Kidney capillary endothelial cell (primary cell): ENCODE data around the gene SNX27.
A peak's percentile ranks its signal among the peaks of the same experiment; 100 is the strongest.
"Not testable (repeated sequence)": the region's sequence is repeated elsewhere in the genome, so short reads cannot be mapped to it uniquely, and the experiment has no call there.

Experiments
- DNase-seq: peaks from one replicate; pipeline ENCODE4 v3.0.0-alpha.2; 2018; ENCODE audit warnings: low spot score

The SNX27 gene

DNA sequence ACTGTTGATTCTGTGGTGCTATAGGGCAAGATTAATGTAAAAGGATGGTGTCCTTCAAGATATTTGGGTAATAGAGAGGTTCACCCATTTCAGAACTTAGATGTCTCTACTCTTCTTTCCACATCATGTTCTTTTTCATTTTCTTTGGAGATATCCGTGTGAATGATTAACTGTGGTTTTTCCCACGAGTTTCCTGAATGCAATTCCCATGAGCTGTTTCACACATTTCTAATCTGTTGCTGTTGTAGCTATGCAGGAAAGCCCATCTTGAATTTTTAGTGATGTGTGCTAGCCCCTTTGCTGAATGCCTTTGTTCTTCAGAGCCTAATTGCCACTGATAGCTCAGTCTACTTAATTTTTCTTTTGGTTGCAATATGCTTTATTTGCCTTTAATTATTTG lies 27.6 kb downstream of the SNX27 start:
- no peak for DNase-seq

- no peak for DNase-seq
Observed at GRCh38 chr1:151641229-151641628, 29.4 kb downstream of the SNX27 start.

DNA sequence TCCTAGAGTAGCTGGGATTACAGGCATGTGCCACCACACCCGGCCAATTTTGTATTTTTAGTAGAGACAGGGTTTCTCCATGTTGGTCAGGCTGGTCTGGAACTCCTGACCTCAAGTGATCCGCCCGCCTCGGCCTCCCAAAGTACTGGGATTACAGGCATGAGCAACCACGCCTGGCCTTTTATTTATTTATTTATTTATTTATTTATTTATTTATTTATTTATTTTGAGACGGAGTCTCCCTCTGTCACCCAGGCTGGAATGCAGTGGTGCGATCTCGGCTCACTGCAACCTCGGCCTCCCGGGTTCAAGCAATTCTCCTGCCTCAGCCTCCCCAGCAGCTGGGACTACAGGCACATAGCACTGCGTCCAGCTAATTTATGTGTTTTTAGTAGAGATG lies 31.2 kb downstream of the SNX27 start:
- not testable (repeated sequence) for DNase-seq

DNA sequence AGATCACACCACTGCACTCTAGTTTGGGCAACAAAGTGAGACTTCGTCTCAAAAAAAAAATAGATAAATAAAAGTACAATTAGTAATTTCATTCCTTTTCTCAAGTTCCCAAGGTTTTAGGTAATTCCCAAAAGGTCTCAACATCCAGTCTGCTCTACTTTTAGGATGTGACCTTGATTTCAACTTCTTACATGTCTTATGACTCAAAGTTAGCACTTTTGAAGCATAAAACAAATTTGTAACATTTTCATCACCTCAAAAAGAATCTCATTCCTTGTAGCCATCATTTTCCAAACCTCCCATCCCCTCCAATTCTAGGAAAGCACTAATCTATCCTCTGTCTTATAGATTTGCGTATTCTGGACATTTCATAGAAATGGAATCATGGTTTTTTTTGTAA lies 32.2 kb downstream of the SNX27 start:
- no peak for DNase-seq

DNA sequence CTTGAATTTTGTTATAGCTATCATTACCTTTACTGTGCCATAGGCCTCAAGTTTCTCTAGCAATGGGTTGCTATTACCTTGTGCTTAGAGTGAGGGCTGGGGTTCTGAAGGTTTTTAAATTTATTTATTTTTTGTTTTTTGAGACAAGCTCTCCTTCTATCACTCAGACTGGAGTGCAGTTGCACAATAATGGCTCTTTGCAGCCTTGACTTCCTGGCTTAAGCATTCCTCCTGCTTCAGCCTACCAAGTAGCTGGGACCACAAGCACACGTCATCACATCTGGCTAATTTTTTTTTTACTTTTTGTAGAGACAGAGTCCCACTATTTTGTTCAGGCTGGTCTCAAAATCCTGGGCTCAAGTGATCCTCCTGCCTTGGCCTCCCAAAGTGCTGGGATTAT lies 41.5 kb downstream of the SNX27 start:
- DNase-seq: no peak

DNA sequence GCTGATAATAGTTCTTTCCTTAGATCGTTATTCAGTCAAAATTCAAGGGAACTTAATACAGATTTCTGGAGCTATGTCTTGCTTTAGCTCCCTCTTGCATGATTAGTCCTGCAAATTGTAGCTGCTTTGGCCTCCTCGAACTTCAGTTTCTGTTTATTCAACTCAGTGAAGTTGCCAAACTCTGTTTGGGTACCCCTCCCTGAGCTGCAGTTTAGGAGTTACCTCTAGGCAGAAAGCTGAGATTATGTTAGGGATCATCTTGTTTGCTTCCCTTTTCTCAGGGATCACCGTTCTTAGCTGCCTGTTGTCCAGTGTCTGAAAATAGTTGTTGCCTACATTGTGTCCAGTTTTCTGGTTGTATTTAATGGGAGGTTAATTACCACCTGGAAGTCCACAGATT lies 43.5 kb downstream of the SNX27 start:
- no peak for DNase-seq

DNA sequence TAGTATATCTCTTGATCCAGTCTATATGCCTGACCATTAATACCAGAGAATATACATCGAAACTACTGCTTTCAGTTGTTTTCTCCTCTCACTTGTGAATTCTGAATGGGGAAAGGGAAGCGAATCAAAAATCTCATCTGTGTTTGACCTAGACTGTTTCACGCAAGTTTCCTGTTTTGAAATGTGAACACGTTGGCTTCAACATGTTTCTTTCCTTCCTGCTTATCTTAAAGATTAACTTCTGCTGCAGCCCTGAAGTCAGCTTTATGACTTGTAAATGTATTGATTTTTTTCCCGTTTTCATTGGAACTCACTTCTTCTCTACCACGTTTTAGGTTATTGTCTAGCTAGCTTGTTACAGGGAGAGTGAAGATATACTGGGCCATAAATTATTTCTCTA lies 49.9 kb downstream of the SNX27 start:
- DNase-seq: no peak

DNA sequence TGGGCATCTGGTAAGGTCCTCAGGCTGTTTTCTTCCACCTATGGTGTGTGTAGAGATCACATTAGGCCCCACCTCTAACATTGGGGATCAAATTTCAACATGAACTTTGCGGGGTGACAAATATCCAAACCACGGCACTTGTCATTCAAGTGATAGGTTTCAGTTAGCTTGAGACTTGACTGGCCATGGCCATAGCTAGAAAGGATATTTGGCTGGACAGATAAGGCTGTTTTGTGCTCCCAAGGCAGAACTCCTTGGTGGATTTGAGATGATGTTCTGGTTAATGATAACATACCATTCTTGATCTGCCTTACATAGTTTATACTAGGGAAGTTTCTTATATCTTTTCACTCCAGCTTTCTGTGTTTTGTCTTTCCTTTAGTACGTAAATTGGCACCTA lies 56.2 kb downstream of the SNX27 start:
- DNase-seq: no peak

DNA sequence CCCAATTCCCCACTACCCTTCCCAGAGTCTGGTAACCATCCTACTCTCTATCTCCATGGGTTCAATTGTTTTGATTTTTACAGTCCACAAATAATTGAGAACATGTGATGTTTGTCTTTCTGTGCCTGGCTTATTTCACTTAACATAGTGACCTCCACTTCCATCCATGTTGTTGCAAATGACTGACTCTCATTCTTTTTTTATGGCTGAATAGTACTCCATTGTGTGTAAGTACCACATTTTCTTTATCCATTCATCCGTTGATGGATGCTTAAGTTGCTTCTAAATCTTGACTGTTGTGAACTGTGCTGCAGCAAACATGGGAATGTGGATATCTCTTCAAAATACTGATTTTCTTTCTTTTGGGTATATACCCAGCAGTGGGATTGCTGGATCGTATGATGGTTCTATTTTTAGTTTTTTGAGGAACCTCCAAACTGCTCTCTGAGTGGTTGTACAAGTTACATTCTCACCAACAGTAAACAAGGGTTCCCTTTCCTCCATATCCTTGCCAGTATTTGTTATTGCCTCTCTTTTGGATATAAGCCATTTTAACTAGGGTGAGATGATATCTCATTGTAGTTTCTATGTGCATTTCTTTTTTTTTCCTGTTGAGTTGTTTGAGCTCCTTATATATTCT lies 58.3 kb downstream of the SNX27 start:
- not testable (repeated sequence) for DNase-seq

DNA sequence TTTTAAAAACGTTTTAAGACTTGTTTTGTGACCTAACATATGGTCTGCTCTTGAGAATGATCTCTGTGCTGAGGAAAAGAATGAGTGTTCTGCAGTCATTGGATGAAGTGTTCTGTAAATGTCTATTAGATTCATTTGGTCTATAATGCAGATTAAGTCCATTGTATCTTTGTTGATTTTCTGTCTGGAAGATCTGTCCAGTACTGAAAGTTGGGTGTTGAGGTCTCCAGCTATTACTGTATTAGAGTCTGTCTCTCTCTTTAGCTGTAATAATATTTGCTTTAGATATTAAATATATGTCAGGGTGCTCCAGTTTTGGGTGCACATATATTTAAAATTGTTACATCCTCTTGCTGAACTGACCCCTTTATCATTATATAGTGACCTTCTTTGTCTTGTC lies 61.6 kb downstream of the SNX27 start:
- DNase-seq: no peak

GRCh38 chr1:151680391-151680790 lies 68.5 kb downstream of the SNX27 start:
- no peak for DNase-seq

DNA sequence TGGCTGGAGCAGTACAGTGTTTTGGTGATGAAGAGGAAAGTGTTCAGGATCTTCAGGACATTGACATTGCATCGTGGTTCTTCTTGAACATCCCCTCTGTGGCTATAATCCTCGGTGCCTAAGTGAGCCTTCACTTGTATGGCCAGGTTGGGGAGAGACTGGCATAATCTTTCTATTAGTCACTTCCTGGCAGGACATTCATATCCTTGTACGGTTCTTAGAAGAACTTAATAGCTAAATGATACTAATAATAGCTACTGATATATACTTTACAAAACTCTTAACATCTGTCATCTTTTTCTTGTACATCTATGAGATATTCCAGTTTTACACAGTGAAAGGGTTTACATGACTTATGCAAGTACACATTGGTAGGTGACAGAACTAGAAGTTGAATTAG lies 69.0 kb downstream of the SNX27 start:
- DNase-seq: peak; percentile 94

- no peak for DNase-seq
Observed at GRCh38 chr1:151681923-151682322, 70.1 kb downstream of the SNX27 start.

DNA sequence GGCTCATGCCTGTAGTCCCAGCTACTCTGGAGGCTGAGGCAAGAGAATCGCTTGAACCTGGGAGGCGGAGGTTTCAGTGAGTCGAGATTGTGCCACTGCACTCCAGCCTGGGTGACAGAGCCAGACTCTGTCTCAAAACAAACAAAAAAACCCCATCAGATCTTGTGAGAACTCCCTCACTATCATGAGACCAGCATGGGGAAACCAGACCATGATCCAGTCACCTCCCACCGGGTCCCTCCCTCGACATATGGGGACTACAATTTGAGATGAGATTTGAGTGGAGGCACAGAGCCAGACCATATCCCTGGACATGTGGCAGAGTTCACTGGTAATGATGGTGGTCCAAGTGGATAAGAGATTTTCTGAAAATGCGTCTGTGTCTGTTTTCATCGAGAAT lies 71.1 kb downstream of the SNX27 start:
- not testable (repeated sequence) for DNase-seq

GRCh38 chr1:151684128-151684527 lies 72.3 kb downstream of the SNX27 start:
- DNase-seq: no peak

DNA sequence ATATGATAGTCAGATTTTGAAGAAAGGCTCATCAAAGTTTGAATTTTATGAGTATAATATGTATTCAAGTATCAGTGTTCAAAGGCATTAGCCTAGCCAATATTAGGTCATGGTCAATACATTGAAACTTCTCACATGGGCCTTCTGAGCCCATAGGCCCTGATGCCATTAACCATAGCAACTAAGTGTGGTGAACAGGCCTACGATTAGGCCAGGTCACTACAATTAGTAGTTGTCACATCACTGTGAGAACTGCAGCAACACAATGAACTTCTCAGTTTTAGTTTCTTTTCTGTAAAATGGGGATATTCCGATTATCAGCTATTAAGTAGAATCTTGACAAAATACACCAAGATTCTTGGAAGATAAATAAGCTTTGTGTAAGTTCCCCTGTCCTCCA lies 74.7 kb downstream of the SNX27 start:
- DNase-seq: no peak

GRCh38 chr1:151689494-151689893 lies 77.6 kb downstream of the SNX27 start:
- DNase-seq: no peak

DNA sequence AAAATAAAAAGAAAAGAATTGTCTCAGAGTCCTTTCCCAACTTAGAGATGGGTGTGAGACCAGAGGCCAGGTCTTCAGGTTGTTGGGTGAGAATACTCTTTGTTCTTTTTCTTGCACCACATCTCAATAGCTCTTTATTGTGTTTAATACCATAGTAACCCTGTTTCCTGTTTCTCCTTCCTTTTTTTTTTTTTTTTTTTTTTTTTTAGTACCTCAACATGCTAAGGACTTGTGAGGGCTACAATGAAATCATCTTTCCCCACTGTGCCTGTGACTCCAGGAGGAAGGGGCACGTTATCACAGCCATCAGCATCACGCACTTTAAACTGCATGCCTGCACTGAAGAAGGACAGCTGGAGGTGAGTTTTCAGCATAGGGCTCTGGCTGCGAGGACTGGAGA lies 80.4 kb downstream of the SNX27 start:
- DNase-seq: no peak

DNA sequence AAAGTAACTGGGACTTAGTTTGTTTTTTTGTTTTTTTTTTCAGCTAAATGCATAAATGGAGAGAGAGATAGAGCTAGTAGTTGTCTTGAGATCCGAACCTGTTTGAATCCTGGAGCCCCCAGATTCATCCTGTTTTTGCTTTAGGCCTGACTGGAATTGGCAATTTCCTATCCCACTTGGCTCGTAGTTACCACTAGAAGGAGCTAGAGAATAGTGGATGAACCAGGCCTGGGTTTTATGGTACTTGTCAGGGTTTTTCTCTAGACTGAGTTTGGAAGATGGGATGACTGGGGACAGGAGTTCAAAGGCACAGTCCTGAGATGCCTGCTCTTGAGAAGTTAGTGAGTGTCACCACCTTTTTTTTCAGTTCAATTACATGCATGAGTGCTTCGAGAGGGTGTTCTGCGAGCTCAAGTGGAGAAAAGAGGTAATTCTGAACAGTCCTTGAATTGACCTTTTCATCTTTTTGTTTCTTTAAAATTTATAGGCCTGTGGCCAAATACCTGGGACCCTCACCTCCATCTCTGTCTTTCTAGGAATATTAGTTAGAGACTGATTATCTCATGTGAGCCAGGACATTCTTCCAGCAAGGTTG lies 81.3 kb downstream of the SNX27 start:
- peak; percentile 14 for DNase-seq

DNA sequence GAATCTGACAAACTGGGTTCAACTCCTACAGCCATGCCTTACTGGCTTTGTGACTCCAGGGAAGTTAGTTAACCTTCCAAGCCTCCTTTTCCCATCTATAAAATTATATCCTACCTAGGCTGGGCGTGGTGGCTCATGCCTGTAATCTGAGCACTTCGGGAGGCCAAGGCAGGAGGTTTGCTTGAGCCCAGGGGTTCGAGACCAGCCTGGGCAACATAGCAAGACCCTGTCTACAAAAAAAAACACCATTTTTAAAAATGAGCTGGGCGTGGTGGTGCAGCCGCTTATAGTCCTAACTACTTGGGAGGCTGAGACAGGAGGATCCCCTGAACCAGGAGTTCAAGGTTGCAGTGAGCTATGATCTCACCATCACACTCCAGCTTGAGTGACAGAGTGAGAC lies 89.7 kb downstream of the SNX27 start:
- no peak for DNase-seq

GRCh38 chr1:151702936-151703335 lies 91.1 kb downstream of the SNX27 start:
- DNase-seq: no peak

- DNase-seq: no peak
Observed at GRCh38 chr1:151703813-151704212, 92.0 kb downstream of the SNX27 start.

DNA sequence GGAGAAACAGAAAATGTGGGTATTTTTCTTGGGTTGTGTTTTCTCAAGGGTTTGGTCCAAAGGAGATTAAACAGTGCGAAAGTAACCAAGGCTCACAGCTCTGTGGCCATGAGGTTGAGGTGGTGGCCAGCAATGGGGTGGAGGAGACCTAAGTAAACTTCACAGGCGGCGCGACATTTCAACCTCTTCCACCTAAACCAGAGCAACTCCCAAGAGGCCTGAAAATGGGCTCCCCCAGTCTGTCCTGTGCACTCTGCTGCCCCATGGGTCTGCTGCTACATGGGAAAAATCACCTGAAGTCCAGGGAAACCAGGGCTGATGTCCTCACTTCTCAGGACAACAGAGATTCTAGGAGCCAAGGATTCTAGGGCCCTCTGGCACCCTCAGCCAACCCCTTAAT lies 92.4 kb downstream of the SNX27 start:
- DNase-seq: no peak

DNA sequence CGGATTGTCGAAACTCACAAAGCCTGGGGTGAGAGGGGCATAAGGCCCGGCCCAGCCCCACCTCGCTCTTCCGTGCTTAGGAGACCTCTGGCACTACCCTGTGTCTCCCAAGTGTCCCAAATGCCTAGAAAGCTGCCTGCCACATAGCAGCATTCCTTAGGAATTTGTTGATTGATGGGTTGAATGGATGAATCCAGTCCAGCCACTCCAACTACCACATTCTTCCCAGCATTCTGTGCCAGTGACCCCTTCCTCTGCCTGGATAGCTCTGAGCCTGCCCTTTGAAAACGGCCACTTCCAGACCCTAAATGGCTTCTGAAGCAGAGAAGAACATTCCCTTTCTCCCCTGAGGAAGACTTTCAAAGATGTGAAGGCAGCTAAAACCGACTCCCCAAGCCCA lies 93.3 kb downstream of the SNX27 start:
- no peak for DNase-seq
